BJ (cell line): ENCODE results near the gene PQBP1. TPM values are rescaled to one million over a fixed set of nuclear protein-coding genes. Genes with fewer than 3 reads are reported as not detected.

ENCODE experiments used
- CTCF ChIA-PET: fragments of 350-600 bp; formaldehyde crosslinking; extraction: SDS; loops from one replicate; lab custom pipeline; 2021; ENCODE audit warnings: antibody characterized with exemption, inconsistent platforms; lab: Yijun Ruan, JAX
- POLR2A ChIA-PET: fragments of 300-600 bp; sonication (Branson Sonifier 250); formaldehyde crosslinking; extraction: SDS; loops from one replicate; lab custom pipeline; 2021; ENCODE audit warnings: antibody characterized with exemption; lab: Charles Lee
- DNase-seq: peaks from one replicate; pipeline ENCODE4 v3.0.0-alpha.2; 2011; ENCODE audit warnings: low read depth
- H3K27me3 ChIP-seq: 2 replicates; pipeline ENCODE4 v1.6.0; 2011; ENCODE audit warnings: low read length; ENCODE audit not compliant: control insufficient read depth, insufficient read depth
- H3K36me3 ChIP-seq: 2 replicates; pipeline ENCODE4 v1.5.1; 2011; ENCODE audit warnings: low read length; ENCODE audit not compliant: control insufficient read depth, insufficient read depth
- H3K4me3 ChIP-seq: 2 replicates; pipeline ENCODE4 v1.5.1; 2011; ENCODE audit warnings: low read depth, mild to moderate bottlenecking, control low read depth, low read length
- CTCF ChIP-seq: IDR thresholded peaks from 2 replicates; pipeline ENCODE4 v1.5.1; 2011; ENCODE audit warnings: low read depth, mild to moderate bottlenecking, control low read depth, inconsistent platforms, low read length, moderate library complexity; ENCODE audit not compliant: insufficient read depth
- polyA plus RNA-seq: library from polyadenylated mRNA; depleted of rRNA; stranded (reverse); fragments of >200 nt; gene quantifications from 2 replicates; pipeline ENCODE4 v1.2.3, GENCODE V29; 2011

Gene PQBP1
- polyA plus RNA-seq, 1 experiment = 89.6 TPM

- CTCF ChIA-PET = no interaction called here
- TF ChIP-seq CTCF = no peak
- no peak for DNase-seq
- Histone ChIP-seq H3K27me3 (no peaks in the 10 kb centered on the region), H3K36me3 (peaks cover 10% of the 10 kb centered on the region; the same call in 1 of the 2 replicates), H3K4me3 (peak overlapping the region; percentile 79)
- POLR2A ChIA-PET = no interaction called here
Measured at GRCh38 chrX:48896611-48897011, 1.1 kb upstream of the PQBP1 start.

- TF ChIP-seq CTCF = no peak
- H3K36me3 ChIP-seq = peaks cover 13% of the 10 kb centered on the region; the same call in 1 of the 2 replicates
- POLR2A ChIA-PET = interaction anchor here (1.2 kb wide), 1 partner anchor 95 kb away, joined by 3 read pairs; the partner anchor contains the start of gene HDAC6
- peak overlapping the region; percentile 79 for H3K4me3 ChIP-seq
- H3K27me3 ChIP-seq = no peaks in the 10 kb centered on the region
- DNase-seq = no peak
- CTCF ChIA-PET = no interaction called here
Measured at GRCh38 chrX:48897157-48897624, 539 bp upstream of the PQBP1 start.

- Histone ChIP-seq H3K36me3 (peaks cover 8% of the 10 kb centered on the region), H3K4me3 (no peak overlapping the region), H3K27me3 (no peaks in the 10 kb centered on the region)
- ChIA-PET POLR2A (no interaction called here), CTCF (no interaction called here)
- DNase-seq = no peak
- no peak for TF ChIP-seq CTCF
Measured at GRCh38 chrX:48899078-48899410, 1.3 kb downstream of the PQBP1 start.

DNA sequence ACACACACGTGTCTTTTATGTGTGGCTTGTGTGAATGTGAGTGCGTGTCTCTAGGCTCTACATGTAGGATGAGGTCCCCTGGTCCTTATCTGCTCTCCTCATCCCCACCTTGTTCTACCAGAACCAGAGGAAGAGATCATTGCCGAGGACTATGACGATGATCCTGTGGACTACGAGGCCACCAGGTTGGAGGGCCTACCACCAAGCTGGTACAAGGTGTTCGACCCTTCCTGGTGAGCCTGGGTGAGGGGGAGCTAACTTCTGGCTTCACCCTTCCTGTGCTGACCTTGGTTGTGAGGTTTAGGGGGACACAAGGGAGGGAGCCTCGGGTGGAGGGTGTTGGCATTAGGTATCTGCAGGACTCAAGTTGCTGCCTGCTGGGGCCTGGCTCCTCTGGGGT is 3.3 kb downstream of the PQBP1 start:
- ChIA-PET CTCF (no interaction called here), POLR2A (no interaction called here)
- no peak for TF ChIP-seq CTCF
- no peak for DNase-seq
- peaks cover 8% of the 10 kb centered on the region for H3K36me3 ChIP-seq
- H3K27me3 ChIP-seq = no peaks in the 10 kb centered on the region
- no peak overlapping the region for H3K4me3 ChIP-seq

DNA sequence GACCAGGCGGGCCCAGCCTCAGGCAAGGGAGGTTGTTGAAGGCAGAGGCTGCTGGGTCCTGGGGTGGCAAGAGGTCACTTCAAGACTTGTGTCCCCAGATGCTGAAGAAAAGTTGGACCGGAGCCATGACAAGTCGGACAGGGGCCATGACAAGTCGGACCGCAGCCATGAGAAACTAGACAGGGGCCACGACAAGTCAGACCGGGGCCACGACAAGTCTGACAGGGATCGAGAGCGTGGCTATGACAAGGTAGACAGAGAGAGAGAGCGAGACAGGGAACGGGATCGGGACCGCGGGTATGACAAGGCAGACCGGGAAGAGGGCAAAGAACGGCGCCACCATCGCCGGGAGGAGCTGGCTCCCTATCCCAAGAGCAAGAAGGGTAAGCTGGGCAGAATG is 4.4 kb downstream of the PQBP1 start:
- no peak for DNase-seq
- Histone ChIP-seq H3K36me3 (peaks cover 10% of the 10 kb centered on the region), H3K27me3 (no peaks in the 10 kb centered on the region), H3K4me3 (no peak overlapping the region)
- CTCF ChIA-PET = no interaction called here
- POLR2A ChIA-PET = no interaction called here
- TF ChIP-seq CTCF = no peak
